ENCODE data around the gene MEGF11.

The MEGF11 gene

GRCh38 chr15:66238318-66238717 is 15.2 kb downstream of the MEGF11 start:
- FAIRE-seq: no peak

GRCh38 chr15:66237513-66238235 is 15.9 kb downstream of the MEGF11 start:
- FAIRE-seq: no peak

GRCh38 chr15:66236806-66237375 is 16.7 kb downstream of the MEGF11 start:
- no peak for FAIRE-seq

GRCh38 chr15:66235866-66236265 is 17.7 kb downstream of the MEGF11 start:
- no peak for FAIRE-seq

- no peak for FAIRE-seq
These were observed 18.8 kb downstream of the MEGF11 start for GRCh38 chr15:66234798-66235197.

GRCh38 chr15:66233487-66234415 is 19.8 kb downstream of the MEGF11 start:
- FAIRE-seq: no peak

GRCh38 chr15:66232267-66232625 is 21.3 kb downstream of the MEGF11 start:
- no peak for FAIRE-seq

- FAIRE-seq: no peak
These were observed 21.9 kb downstream of the MEGF11 start for GRCh38 chr15:66231394-66232266.

GRCh38 chr15:66229790-66230465 is 23.6 kb downstream of the MEGF11 start:
- FAIRE-seq: no peak

GRCh38 chr15:66228807-66229735 is 24.5 kb downstream of the MEGF11 start:
- FAIRE-seq: no peak

GRCh38 chr15:66226736-66227135 is 26.8 kb downstream of the MEGF11 start:
- no peak for FAIRE-seq

GRCh38 chr15:66225656-66226274 is 27.8 kb downstream of the MEGF11 start:
- FAIRE-seq: no peak

GRCh38 chr15:66224946-66225345 is 28.6 kb downstream of the MEGF11 start:
- FAIRE-seq: no peak

GRCh38 chr15:66222273-66223198 is 31.0 kb downstream of the MEGF11 start:
- FAIRE-seq: no peak

GRCh38 chr15:66221126-66221525 is 32.4 kb downstream of the MEGF11 start:
- FAIRE-seq: no peak

GRCh38 chr15:66220601-66221000 is 32.9 kb downstream of the MEGF11 start:
- no peak for FAIRE-seq

GRCh38 chr15:66219339-66219738 is 34.2 kb downstream of the MEGF11 start:
- FAIRE-seq: no peak

- FAIRE-seq: no peak
These were observed 36.7 kb downstream of the MEGF11 start for GRCh38 chr15:66216806-66217205.

- FAIRE-seq: no peak
These were observed 37.7 kb downstream of the MEGF11 start for GRCh38 chr15:66215811-66216210.
